ENCODE data around the gene CERS2.

GRCh38 chr1:150971583-150972416, 2.8 kb downstream of the CERS2 start:
- TF ChIP-seq CREB1 (IDR thresholded peaks at IDR 0.05; ENCODE audit: low read depth) (no peak), EGR1 (IDR thresholded peaks at IDR 0.05) (no peak), MAX (IDR thresholded peaks at IDR 0.05) (no peak), EP300 (IDR thresholded peaks at IDR 0.05; ENCODE audit: borderline replicate concordance) (no peak; the same call in 1 of the 2 replicates), NFIC (IDR thresholded peaks at IDR 0.05) (no peak), TAF1 (IDR thresholded peaks at IDR 0.05; ENCODE audit: low read depth) (0 out of 2 replicates have a peak, but pooled peaks have one; percentile 14), CEBPB (IDR thresholded peaks at IDR 0.05) (no peak), USF1 (IDR thresholded peaks at IDR 0.05) (no peak), YY1 (IDR thresholded peaks at IDR 0.05; ENCODE audit: low read depth) (no peak), RAD21 (IDR thresholded peaks at IDR 0.05; ENCODE audit: low read depth) (no peak), FOXM1 (IDR thresholded peaks at IDR 0.05; ENCODE audit: borderline replicate concordance, low read depth) (no peak), TEAD4 (IDR thresholded peaks at IDR 0.05) (peak; percentile 79), TCF12 (IDR thresholded peaks at IDR 0.05; ENCODE audit: low read depth) (0 out of 2 replicates have a peak, but pooled peaks have one; percentile 24), REST (IDR thresholded peaks at IDR 0.05; ENCODE audit: low read depth) (no peak)
